HepG2 (cell line): ENCODE data around the gene INTS15. TPM values are rescaled to one million over a fixed set of nuclear protein-coding genes. Genes with fewer than 3 reads are reported as not detected.
A peak's percentile ranks its signal among the peaks of the same experiment; 100 is the strongest.

Source experiments
- ATAC-seq: fragments of 200-7000 bp; cut with Tn5 transposase; 3 replicates; pipeline ENCODE4 v1.9.1; 2020; ENCODE audit warnings: mild to moderate bottlenecking, moderate library complexity
- BruUV-seq: library from RNA; stranded (reverse); fragments of 400-500 nt; replicated peaks from 2 replicates; lab custom pipeline; 2021; lab: Mats Ljungman, UMichigan
- CTCF ChIA-PET: fragments of 300-600 bp; formaldehyde crosslinking; extraction: SDS; loops from one replicate; lab custom pipeline; 2021; ENCODE audit warnings: low total read pairs, inconsistent platforms, low intra/inter-chr PET ratio; lab: Yijun Ruan, JAX
- POLR2A ChIA-PET: fragments of 350-600 bp; sonication (Branson Sonifier 250); formaldehyde crosslinking; loops from one replicate; lab custom pipeline; 2020; ENCODE audit warnings: antibody characterized with exemption, inconsistent platforms; lab: Yijun Ruan, JAX
- DNase-seq: peaks from one replicate; pipeline ENCODE4 v3.0.0-alpha.2; 2015; ENCODE audit warnings: low spot score
- FAIRE-seq: peaks from 3 replicates; lab custom pipeline; 2011; peaks lifted over from hg19 to GRCh38; lab: Jason Lieb, UNC
- H2AFZ ChIP-seq: one replicate; pipeline ENCODE4 v1.6.1; 2011; ENCODE audit warnings: low read length, inconsistent platforms
- H3K27ac ChIP-seq: fragments of 300-600 bp; 3 replicates; pipeline ENCODE4 v1.8.0; 2011; ENCODE audit warnings: mixed run types, mild to moderate bottlenecking, mixed read lengths, low read length, inconsistent platforms; ENCODE audit not compliant: insufficient read depth; ENCODE audit errors: extremely low read length
- H3K27me3 ChIP-seq, 2 experiments: fragments of 200-600 bp in 1 of 2; 2 replicates in 1 of 2; 3 replicates in 1 of 2; pipeline versions ENCODE4 v1.6.0 to v1.8.0; 2011; ENCODE audit warnings: low read length in 2 of 2, mild to moderate bottlenecking in 2 of 2, moderate library complexity in 2 of 2, inconsistent platforms in 1 of 2; ENCODE audit not compliant: insufficient read depth in 2 of 2, control insufficient read depth in 1 of 2
- H3K36me3 ChIP-seq, 2 experiments: fragments of 200-600 bp in 1 of 2; replicated peaks in 1 of 2; 2 replicates in 1 of 2; 3 replicates in 1 of 2; pipeline versions ENCODE4 v1.5.1 to v1.8.0; 2011; ENCODE audit warnings: low read length in 2 of 2, inconsistent platforms in 1 of 2; ENCODE audit not compliant: insufficient read depth in 2 of 2, control insufficient read depth in 1 of 2
- H3K4me1 ChIP-seq: 2 replicates; pipeline ENCODE4 v1.5.1; 2012; ENCODE audit warnings: low read length, inconsistent platforms; ENCODE audit not compliant: insufficient read depth
- H3K4me2 ChIP-seq: 2 replicates; pipeline ENCODE4 v1.6.0; 2011; ENCODE audit warnings: low read depth, low read length, inconsistent platforms
- H3K4me3 ChIP-seq, 3 experiments: fragments of 200-600 bp in 1 of 3; sonication (generic), shearing (Covaris generic) in 1 of 3; replicated peaks in 1 of 3; 2 replicates each; pipeline ENCODE4 v1.5.1; 2011 to 2016; ENCODE audit warnings: low read length in 3 of 3, inconsistent platforms in 2 of 3, low read depth in 2 of 3, mild to moderate bottlenecking in 2 of 3, control low read depth in 1 of 3, mixed read lengths in 1 of 3; ENCODE audit not compliant: insufficient read depth in 1 of 3
- H3K79me2 ChIP-seq: one replicate; pipeline ENCODE4 v1.6.1; 2011; ENCODE audit warnings: low read length, inconsistent platforms; ENCODE audit not compliant: insufficient read depth
- H3K9ac ChIP-seq: 2 replicates; pipeline ENCODE4 v1.6.0; 2011; ENCODE audit warnings: mild to moderate bottlenecking, low read depth, low read length, inconsistent platforms; ENCODE audit not compliant: insufficient read depth
- H3K9me3 ChIP-seq: 2 replicates; pipeline ENCODE4 v1.5.1; 2012; ENCODE audit warnings: mild to moderate bottlenecking, low read length
- H4K20me1 ChIP-seq: 2 replicates; pipeline ENCODE4 v1.6.0; 2011; ENCODE audit warnings: inconsistent platforms, mild to moderate bottlenecking, low read length, moderate library complexity; ENCODE audit not compliant: insufficient read depth
- ATF7 ChIP-seq, 2 experiments: fragments of 450-650 bp in 1 of 2; sonication (generic) in 1 of 2; formaldehyde crosslinking in 1 of 2; IDR thresholded peaks; 2 replicates each; pipeline versions ENCODE4 v1.4.0 to v1.6.1; 2016 to 2020; ENCODE audit warnings: antibody characterized with exemption in 1 of 2, mild to moderate bottlenecking in 1 of 2, missing genetic modification reagents in 1 of 2
- HOXA3 ChIP-seq: sonication (generic); formaldehyde crosslinking; IDR thresholded peaks from 2 replicates; pipeline ENCODE4 v1.5.0; 2020; ENCODE audit warnings: missing genetic modification reagents
- IRF9 ChIP-seq: sonication (generic); formaldehyde crosslinking; IDR thresholded peaks from 2 replicates; pipeline ENCODE4 v1.8.0; 2022; ENCODE audit warnings: missing genetic modification reagents, mild to moderate bottlenecking, borderline replicate concordance
- MIXL1 ChIP-seq: IDR thresholded peaks from 2 replicates; pipeline ENCODE4 v1.6.1; 2016
- MYNN ChIP-seq: sonication (generic); formaldehyde crosslinking; IDR thresholded peaks from 2 replicates; pipeline ENCODE4 v1.4.0; 2020; ENCODE audit warnings: mild to moderate bottlenecking, low read depth, missing genetic modification reagents
- NFIC ChIP-seq: IDR thresholded peaks from 2 replicates; pipeline ENCODE4 v1.6.1; 2012; ENCODE audit warnings: mild to moderate bottlenecking, low read length, inconsistent platforms
- SPEN ChIP-seq: sonication (generic); formaldehyde crosslinking; IDR thresholded peaks from 2 replicates; pipeline ENCODE4 v1.5.1; 2020; ENCODE audit warnings: low read depth, mild to moderate bottlenecking, missing genetic modification reagents
- TCF7L2 ChIP-seq: IDR thresholded peaks from 2 replicates; pipeline ENCODE4 v1.6.1; 2011; ENCODE audit warnings: mild to moderate bottlenecking, low read depth, low read length, moderate library complexity
- ZIK1 ChIP-seq: sonication (generic); formaldehyde crosslinking; IDR thresholded peaks from 2 replicates; pipeline ENCODE4 v1.5.0; 2020; ENCODE audit warnings: mild to moderate bottlenecking, low read depth, missing genetic modification reagents, borderline replicate concordance
- ZNF24 ChIP-seq: fragments of 450-650 bp; IDR thresholded peaks from 2 replicates; pipeline ENCODE4 v1.6.1; 2017; ENCODE audit warnings: antibody characterized with exemption, mild to moderate bottlenecking
- ZNF484 ChIP-seq: sonication (generic); formaldehyde crosslinking; IDR thresholded peaks from 2 replicates; pipeline ENCODE4 v1.5.1; 2020; ENCODE audit warnings: mild to moderate bottlenecking, low read depth, missing genetic modification reagents, borderline replicate concordance
- ZNF574 ChIP-seq: sonication (generic); formaldehyde crosslinking; IDR thresholded peaks from 2 replicates; pipeline ENCODE4 v1.4.0; 2020; ENCODE audit warnings: missing genetic modification reagents
- ZNF720 ChIP-seq: sonication (generic); formaldehyde crosslinking; IDR thresholded peaks from 2 replicates; pipeline ENCODE4 v1.4.0; 2020; ENCODE audit warnings: missing genetic modification reagents
- ZNF777 ChIP-seq: sonication (generic); formaldehyde crosslinking; IDR thresholded peaks from 2 replicates; pipeline ENCODE4 v1.4.0; 2020; ENCODE audit warnings: missing genetic modification reagents
- WGBS: methylation state at CpG from one replicate; pipeline ENCODE4 v1.1.6; 2017; ENCODE audit warnings: low lambda C conversion rate; 5-methylcytosine and 5-hydroxymethylcytosine counted together
- in situ Hi-C: cut with HindIII; loops from 2 replicates; pipeline ENCODE4 v1.10.0; 2017; ENCODE audit warnings: low pct_unique_long_range_greater_than_20kb; ENCODE audit not compliant: extremely low pct_ligation_motif_present
- intact Hi-C: fragments of 100-400 bp; cut with micrococcal nuclease; formaldehyde crosslinking; loops from one replicate; pipeline ENCODE4 v1.10.0; 2022; ENCODE audit not compliant: unreplicated experiment
- polyA plus RNA-seq, 8 experiments: library from polyadenylated mRNA; depleted of rRNA in 3 of 8; stranded (reverse) in 7 of 8; unstranded in 1 of 8; fragments of >200 nt; fragmentation: Illumina TruSeq in 4 of 8; extraction: Trizol in 4 of 8; gene quantifications; 2 replicates each; pipeline versions ENCODE4 v1.2.1 to v1.2.3, GENCODE V29; 2011 to 2016; ENCODE audit warnings: low read depth in 4 of 8, missing spikeins in 1 of 8, mixed read lengths in 1 of 8; ENCODE audit not compliant: insufficient read depth in 1 of 8
- total RNA-seq, 5 experiments: library from RNA; depleted of rRNA; stranded (reverse); fragments of >200 nt; fragmentation: Illumina TruSeq; extraction: Trizol; gene quantifications; 2 replicates each; pipeline ENCODE4 v1.2.3, GENCODE V29; 2016; ENCODE audit warnings: low read depth in 1 of 5

Gene INTS15
- total and polyA plus RNA-seq, 2 of the 13 experiments (the other 11 are each of a cell fraction or from before 2014, with no cell fraction given): 16.3 to 25.7 TPM

DNA sequence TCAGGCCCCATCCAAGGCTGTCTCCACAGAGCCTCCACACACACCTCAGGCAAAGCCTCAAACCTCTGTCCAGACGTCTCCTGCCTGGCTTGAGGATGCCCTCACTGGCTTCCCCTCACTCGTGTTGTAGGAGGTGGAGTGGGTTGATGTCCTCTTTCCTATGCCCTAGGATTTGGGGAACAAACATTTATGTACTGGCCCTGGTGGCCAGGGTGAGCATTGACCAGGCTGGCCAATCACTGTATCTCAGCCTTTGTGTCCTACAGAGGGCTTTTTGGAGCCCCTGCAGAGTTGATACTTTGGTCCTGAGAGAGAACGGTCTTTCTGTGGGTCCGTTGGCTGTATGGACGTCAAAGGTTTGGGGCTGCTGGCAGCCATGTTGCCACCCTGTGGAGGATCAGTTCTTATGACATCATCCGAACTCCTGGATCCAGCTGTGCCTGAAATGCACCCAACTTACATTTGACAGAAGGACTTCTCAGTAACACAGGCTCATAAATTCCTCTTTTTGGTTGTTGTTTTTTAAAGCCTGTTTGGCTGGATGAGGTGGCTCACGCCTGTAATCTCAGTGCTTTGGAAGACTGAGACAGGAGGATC is 36.3 kb upstream of the INTS15 start (continued):
- TF ChIP-seq MYNN (CRISPR knock-in tag) (no peak), IRF9 (CRISPR knock-in tag) (no peak), ATF7 (IDR thresholded peaks at IDR 0.05) (peak; percentile 65), ATF7 (CRISPR knock-in tag; IDR thresholded peaks at IDR 0.05) (no peak), NFIC (no peak), HOXA3 (CRISPR knock-in tag) (no peak), SPEN (CRISPR knock-in tag) (no peak)
- TF ChIP-seq, all 625 proteins: peak for 3

- CTCF ChIA-PET: no interaction called here
Observed at GRCh38 chr7:6554848-6555247, 35.0 kb upstream of the INTS15 start.

More at GRCh38 chr7:6554848-6555247, 35.0 kb upstream of the INTS15 start:
- no peak overlapping the region for H3K9ac ChIP-seq
- TF ChIP-seq ZNF574 (CRISPR knock-in tag): no peak
- TF ChIP-seq MIXL1 (CRISPR knock-in tag): no peak
- no peak for TF ChIP-seq ZIK1
- no peak for TF ChIP-seq ZNF720
- no peak for TF ChIP-seq ZNF777
- no peak for TF ChIP-seq ZNF484 (CRISPR knock-in tag)
- no peak for TF ChIP-seq TCF7L2
- no peak for TF ChIP-seq ZNF24
- no peak overlapping the region for H2AFZ ChIP-seq
- intact Hi-C loops: no loop called here
- BruUV-seq: no TSS peak
- no peak for DNase-seq
- H3K4me1 ChIP-seq: no peaks in the 10 kb centered on the region
- ATAC-seq: no peak
- POLR2A ChIA-PET: no interaction called here
- H3K79me2 ChIP-seq: no peaks in the 10 kb centered on the region
- H3K9me3 ChIP-seq: no peaks in the 10 kb centered on the region
- 76% methylated on average over 7 of the region's 7 CpGs for WGBS
- H3K4me2 ChIP-seq: no peak overlapping the region
- H3K4me3 ChIP-seq: no peak overlapping the region
- in situ Hi-C loops: no loop called here
- H3K27ac ChIP-seq: no peak overlapping the region
- no peaks in the 10 kb centered on the region for H3K27me3 ChIP-seq
- no peaks in the 10 kb centered on the region for H4K20me1 ChIP-seq
- FAIRE-seq: no peak
- no peaks in the 10 kb centered on the region for H3K36me3 ChIP-seq
